NCI-H82 treated with DMSO at 0.1 percent for 48 hours (cell line): ENCODE measurements around the gene RNF5.
"Not testable (repeated sequence)": the region's sequence is repeated elsewhere in the genome, so short reads cannot be mapped to it uniquely, and the experiment has no call there.

Experiments
- DNase-seq: peaks from one replicate; lab custom pipeline; 2025; ENCODE audit not compliant: unreplicated experiment; lab: John Stamatoyannopoulos, UW

The RNF5 gene

DNA sequence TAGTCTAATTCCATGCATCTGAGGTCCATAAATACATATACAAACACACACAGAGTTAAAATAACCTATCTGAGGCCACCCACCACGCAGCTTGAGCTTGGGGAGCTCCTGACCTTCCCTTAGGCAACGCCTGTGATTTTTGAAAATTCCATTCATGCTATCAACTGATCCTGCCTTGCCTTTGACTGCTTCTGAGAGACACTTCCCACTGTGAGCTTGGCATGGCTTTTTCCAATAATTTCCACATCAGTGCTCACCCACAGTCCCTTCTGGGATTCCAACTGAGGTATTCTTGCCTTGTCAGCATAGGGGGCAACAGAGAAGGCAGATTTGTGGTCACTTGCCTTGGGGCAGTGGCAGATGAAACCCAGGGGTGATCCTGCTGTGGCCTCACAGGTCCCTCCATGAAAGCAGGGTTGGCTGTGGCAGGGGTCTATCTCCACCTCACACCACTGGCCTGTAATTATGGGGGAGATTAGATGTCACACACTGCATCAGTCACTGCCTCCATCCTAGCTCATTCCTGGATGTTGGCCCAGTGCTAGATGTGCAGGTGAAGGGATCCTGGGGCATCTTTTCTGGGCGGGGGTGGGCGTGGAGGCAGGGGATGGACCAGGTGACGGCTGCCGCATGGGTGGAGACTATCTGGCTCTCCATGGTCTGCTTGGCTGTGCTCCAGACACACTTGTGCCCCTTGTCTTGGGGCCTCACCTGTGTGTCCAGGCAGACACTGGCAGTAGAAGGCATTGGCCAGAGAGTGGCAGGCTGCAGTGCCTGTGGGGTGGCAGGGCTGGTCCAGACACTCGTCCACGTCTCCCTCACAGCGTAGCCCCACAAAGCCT lies 25.4 kb downstream of the RNF5 start:
- DNase-seq: no peak

DNA sequence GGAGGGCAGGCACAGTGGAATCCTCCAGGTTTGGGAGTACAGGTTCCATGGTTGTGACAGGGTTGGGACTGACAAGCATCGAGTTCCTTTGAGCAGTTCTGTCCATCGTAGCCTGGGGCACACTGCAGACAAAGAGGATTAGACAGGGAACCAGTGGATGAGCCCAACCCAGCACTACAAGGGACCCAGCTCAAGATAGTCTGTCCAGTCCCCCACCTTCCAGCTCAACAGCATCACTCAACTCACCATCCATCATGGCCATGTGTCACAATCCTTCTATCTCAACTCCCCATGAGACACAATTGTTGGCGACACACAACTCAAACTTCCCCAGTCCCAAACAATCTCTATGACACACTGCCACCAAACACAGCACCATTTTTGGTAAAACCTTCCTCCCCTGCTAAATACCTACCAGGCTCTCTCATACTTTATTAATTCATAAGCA lies 26.1 kb downstream of the RNF5 start:
- no peak for DNase-seq

DNA sequence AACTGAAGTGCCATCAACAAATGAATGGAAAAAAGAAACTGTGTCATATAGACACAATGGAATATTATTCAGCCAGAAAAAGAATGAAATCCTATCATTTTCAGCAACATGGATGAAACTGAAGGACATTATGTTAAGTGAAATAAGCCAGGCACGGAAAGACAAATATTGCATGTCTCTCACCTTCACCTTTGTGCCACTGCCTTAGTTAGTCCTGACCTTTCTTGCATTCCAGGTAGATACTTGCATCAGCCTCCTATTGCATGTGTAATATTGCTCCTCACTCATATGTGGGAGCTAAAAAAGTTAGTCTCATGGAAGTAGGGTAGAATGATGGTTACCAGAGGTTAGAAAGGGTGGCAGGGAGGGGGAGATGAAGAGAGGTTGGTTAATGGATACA lies 30.8 kb downstream of the RNF5 start:
- DNase-seq: no peak

DNA sequence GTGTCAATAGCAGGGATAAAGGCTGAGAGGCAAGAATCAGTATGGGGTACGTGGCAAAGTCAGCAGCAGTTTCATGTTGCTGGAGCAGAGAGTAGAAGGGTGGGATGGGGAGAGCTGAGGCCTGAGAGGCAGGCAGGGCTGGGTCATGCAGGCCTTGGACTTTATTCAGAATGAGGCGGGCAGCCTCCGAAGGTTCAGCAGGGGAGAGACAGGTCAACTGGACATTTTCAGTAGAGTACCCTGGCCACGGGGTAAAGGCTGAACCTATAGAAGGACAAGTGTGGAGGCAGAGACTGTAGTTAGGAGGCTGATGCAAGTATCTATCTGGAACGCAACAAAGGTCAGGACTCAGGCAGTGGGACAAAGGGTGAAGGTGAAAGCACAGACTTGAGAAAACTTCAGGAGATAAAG lies 32.0 kb downstream of the RNF5 start:
- no peak for DNase-seq

GRCh38 chr6:32211432-32211831 lies 33.2 kb downstream of the RNF5 start:
- not testable (repeated sequence) for DNase-seq

DNA sequence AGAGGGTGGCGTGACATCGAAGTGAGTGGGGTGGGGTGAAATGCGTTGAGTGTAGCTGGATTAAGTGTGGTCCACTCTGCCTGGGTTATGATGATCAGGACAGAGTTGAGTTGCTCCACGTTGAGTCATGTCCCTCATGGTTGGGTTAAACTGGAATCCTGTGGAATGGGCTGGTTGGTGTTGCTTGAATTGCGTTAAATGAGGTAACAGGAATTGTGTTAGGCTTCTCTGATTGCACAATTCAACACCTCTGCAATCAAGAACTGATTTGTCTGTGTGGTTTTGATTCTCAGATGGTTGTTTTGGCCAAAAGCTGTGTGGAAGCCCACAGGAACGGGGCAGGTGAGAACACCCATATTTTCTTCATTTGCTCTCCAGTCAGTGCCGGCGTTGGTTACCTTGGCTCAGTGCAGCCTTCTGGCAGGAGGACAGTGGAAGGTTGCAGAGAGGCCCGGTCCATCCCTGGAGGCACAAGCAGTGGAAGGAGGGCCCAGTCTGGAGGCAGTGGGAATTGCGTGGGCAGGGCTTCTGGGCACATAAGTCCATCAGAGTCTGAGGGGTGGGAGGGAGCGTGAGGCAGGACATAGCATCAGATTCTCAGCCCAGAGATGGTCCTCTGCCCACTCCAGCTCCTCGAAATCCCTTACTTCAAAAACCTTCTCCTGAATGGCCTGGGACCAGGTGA lies 34.0 kb downstream of the RNF5 start:
- DNase-seq: no peak

DNA sequence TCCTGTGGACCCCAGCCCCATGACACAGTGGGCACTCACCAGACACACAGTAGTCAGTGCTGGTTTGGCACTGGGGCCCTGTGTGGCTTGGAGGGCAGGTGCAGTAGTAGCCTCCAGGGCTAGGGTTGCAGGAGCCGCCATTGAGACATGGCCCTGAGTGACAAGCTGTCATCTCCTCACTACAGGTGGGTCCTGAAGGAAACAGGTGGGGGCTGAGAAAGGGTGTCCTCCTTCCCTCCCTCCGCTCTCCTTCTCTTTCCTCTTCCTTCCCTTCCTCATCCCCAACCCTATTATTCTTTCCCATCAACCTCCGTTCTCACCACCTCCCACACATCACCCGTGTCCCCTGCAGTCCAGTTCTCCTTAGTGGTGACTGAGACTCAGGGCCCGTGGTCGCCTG lies 35.4 kb downstream of the RNF5 start:
- DNase-seq: no peak

DNA sequence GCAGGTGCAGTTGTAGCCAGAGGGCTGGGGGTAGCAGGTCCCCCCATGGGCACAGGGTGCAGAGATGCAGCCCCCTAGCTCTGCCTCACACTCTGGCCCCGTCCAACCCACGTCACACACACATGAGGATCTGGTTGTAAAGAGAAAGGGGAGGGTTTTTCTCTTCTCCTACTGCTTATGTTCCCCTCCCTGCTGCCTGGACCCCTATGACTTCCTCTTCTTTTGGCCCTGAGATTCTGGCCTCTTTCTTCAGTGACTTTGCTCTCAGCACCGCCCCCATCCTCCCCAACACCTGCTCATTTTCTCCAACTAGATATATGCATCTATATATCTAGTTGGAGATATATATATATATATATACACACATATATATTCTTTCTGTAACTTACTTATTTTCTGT lies 35.9 kb downstream of the RNF5 start:
- no peak for DNase-seq

DNA sequence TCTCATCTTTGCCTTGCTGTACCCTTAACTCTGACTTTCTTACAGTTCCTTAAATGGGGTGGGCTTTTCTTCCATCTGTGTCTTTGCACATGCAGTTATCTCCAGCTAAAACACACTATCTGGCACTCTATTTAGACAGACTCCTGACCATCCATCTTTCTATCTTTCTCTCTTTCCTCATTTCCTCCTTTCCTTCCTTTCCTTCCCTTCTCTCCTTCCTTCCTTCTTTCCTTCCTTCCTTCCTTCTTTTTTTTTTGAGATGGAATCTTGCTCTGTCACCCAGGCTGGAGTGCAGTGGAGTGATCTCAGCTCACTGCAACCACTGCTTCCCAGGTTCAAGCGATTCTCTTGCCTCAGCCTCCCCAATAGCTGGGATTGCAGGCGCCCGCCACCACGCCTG lies 37.4 kb downstream of the RNF5 start:
- no peak for DNase-seq

GRCh38 chr6:32216285-32216684 lies 38.1 kb downstream of the RNF5 start:
- DNase-seq: no peak

GRCh38 chr6:32216998-32217397 lies 38.8 kb downstream of the RNF5 start:
- DNase-seq: no peak

DNA sequence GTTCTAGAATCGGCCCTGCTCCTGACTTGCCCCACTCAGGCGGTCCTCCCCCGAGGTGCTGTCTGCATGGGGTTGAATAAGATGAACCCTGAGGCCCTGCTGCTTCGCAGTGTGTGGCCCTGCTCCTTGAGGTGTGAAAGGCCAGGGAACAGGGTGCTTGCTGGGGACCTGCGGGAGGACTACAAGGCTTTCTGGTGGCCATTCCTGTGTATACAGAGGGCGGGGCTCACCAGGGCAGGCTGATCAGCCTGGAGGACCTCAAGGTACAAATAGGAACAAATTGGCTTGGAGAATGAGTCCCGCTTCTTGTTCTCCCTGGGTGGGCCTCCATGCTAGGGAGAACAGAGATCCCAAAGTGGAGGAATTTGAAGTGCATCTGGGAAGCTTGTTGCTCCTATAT lies 40.0 kb downstream of the RNF5 start:
- DNase-seq: no peak

DNA sequence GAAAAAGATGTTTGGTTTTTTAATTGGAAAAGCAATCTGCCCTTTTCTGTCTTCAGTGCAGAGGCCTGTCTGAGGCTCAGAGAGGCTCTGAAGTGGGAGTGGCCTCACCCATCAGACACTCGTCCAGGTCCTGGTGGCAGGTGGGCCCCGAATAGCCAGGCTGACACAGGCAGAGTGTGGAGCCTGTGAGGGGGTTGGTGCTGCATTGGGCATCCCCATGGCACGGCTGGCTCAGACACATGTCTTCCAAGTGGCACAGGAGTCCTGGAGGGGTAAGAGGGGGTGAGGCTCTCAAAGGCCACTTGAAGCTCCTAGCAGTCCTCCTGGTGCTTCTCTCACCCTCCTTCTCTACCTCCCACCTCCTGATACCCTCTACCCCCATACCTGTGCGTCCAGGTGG lies 41.8 kb downstream of the RNF5 start:
- no peak for DNase-seq

GRCh38 chr6:32222333-32223230 lies 44.4 kb downstream of the RNF5 start:
- DNase-seq: no peak

DNA sequence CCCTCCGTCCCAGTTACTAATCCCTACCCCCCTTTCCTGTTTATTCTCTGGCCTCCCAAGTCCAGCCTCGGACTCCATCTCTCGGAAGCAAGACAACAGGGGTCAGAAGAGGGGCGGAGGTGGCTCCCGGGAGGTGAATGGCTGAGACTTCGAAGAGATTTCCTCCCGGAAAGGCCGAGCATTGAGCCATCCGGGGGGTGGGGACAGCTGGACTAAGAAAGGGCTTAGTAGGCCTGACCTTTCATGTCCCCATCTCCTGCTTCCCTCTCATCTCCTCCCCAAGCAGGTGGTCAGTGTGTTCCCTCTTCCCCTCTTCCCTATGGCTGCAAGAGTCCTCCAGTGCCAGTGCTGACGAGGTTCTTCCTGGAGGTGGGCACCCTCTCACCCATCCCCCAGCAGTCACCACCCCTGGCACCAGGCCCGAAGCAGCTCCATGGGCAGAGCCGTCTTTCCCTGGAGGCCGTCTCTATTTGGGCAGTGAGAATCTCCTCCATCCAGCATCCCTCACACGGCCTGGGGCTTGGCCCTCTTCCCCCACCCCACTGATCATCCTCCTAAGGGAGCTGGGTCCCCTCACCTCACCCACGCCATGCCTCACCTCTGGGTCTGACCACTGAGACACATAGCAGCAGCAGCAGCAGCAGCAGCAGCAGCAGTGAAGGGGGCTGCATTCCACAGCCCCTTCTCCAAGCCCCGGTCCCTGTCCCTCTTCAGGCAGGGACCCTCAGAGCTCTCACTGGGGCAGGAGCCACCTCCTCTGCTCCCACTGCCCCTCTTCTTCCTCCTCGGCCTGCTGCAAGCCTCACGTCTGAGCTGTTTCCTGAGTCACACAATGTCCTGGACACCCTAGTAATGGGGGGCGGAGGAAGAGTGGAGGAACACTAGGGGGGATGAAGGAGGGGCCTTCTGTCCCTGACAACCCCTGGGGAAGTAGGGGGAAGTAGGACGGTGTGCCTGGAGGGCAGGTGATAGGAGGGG lies 45.3 kb downstream of the RNF5 start, which contains the start of gene NOTCH4:
Gene NOTCH4 (minus strand): TSS at position 810 of the 978 bp plus-strand sequence. CDS start 139 bp downstream, at position 671.
- DNase-seq: no peak

GRCh38 chr6:32224696-32225095 lies 46.5 kb downstream of the RNF5 start:
- DNase-seq: no peak

- DNase-seq: no peak
Measured at GRCh38 chr6:32226434-32226833, 48.2 kb downstream of the RNF5 start.
